Measurements from ENCODE around the gene NEB.

DNA sequence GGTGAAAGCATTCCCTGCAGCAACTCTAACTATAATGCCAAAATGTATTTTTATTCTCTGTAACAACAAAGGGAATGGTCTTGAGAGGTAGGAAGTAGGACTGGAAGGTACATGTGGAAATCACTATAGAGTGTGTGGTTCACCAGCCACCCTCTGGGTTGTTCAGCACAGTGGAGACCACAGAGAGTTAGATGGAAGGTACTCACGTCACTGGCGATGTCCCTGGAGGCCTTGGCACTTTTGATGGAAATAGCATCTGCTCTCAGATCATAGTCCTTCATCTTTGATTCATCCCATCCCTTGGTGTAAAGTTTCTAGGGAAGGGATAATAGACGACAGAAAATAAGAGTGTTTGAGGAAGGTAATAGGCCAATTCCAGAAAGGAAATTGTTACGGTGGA lies 124.0 kb downstream of the NEB start:
- TF ChIP-seq, protein P1, sequence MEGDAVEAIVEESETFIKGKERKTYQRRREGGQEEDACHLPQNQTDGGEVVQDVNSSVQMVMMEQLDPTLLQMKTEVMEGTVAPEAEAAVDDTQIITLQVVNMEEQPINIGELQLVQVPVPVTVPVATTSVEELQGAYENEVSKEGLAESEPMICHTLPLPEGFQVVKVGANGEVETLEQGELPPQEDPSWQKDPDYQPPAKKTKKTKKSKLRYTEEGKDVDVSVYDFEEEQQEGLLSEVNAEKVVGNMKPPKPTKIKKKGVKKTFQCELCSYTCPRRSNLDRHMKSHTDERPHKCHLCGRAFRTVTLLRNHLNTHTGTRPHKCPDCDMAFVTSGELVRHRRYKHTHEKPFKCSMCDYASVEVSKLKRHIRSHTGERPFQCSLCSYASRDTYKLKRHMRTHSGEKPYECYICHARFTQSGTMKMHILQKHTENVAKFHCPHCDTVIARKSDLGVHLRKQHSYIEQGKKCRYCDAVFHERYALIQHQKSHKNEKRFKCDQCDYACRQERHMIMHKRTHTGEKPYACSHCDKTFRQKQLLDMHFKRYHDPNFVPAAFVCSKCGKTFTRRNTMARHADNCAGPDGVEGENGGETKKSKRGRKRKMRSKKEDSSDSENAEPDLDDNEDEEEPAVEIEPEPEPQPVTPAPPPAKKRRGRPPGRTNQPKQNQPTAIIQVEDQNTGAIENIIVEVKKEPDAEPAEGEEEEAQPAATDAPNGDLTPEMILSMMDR (IDR thresholded peaks at IDR 0.05; ENCODE audit: low read depth, low read length, poor library complexity, severe bottlenecking), result no peak
- TF ChIP-seq EZH2phosphoT487 (IDR thresholded peaks at IDR 0.05; ENCODE audit: borderline replicate concordance, low read length), result no peak
